K562 (cell line): ENCODE data around the gene SIRT2. TPM values are rescaled to one million over a fixed set of nuclear protein-coding genes. Genes with fewer than 3 reads are reported as not detected.

ENCODE experiments used
- ATF6 ChIP-seq: sonication (generic); formaldehyde crosslinking; IDR thresholded peaks from 2 replicates; pipeline ENCODE4 v1.4.0; 2020; ENCODE audit warnings: mild to moderate bottlenecking, missing genetic modification reagents
- BRF2 ChIP-seq: IDR thresholded peaks from 3 replicates; pipeline ENCODE4 v1.6.1; 2011; ENCODE audit warnings: borderline replicate concordance, mild to moderate bottlenecking; ENCODE audit not compliant: insufficient read length, insufficient read depth
- CAMTA2 ChIP-seq: fragments of 250-450 bp; sonication (Bioruptor Pico); conservative IDR thresholded peaks from 2 replicates; pipeline ENCODE4 v1.5.1; 2022
- CTBP1 ChIP-seq: fragments of 450-650 bp; IDR thresholded peaks from 2 replicates; pipeline ENCODE4 v1.6.1; 2016; ENCODE audit warnings: borderline replicate concordance
- DIDO1 ChIP-seq: fragments of 450-650 bp; IDR thresholded peaks from 2 replicates; pipeline ENCODE4 v1.6.1; 2016; ENCODE audit warnings: low read depth, missing biosample characterization, missing genetic modification characterization
- KHSRP ChIP-seq: fragments of 450-650 bp; IDR thresholded peaks from 2 replicates; pipeline ENCODE4 v1.6.1; 2017
- KLF10 ChIP-seq: fragments of 250-450 bp; sonication (Bioruptor Pico); IDR thresholded peaks from 2 replicates; pipeline ENCODE4 v1.6.1; 2021; ENCODE audit warnings: matching md5 sums
- MAX ChIP-seq: sonication (generic); formaldehyde crosslinking; IDR thresholded peaks from 2 replicates; pipeline ENCODE4 v1.9.0; 2022; ENCODE audit warnings: mild to moderate bottlenecking, missing genetic modification reagents
- RBM39 ChIP-seq: fragments of 200-400 bp; formaldehyde crosslinking; optimal IDR thresholded peaks from 2 replicates; pipeline ENCODE3; 2018; ENCODE audit warnings: low read depth, low read length
- TRIM24 ChIP-seq, 2 experiments: fragments of 450-650 bp; IDR thresholded peaks; 2 replicates each; pipeline ENCODE4 v1.6.1; 2016
- TRIM25 ChIP-seq: fragments of 450-650 bp; IDR thresholded peaks from 2 replicates; pipeline ENCODE4 v1.7.0; 2016; ENCODE audit warnings: borderline replicate concordance
- ZBTB40 ChIP-seq, 2 experiments: fragments of 450-650 bp in 1 of 2; sonication (generic) in 1 of 2; formaldehyde crosslinking in 1 of 2; IDR thresholded peaks; 2 replicates each; pipeline versions ENCODE4 v1.7.1 to v1.9.0; 2016 to 2022; ENCODE audit warnings: inconsistent platforms in 1 of 2, mild to moderate bottlenecking in 1 of 2, missing genetic modification reagents in 1 of 2
- ZNF3 ChIP-seq: fragments of 250-450 bp; sonication (Bioruptor Pico); IDR thresholded peaks from 2 replicates; pipeline ENCODE4 v1.5.0; 2021; ENCODE audit warnings: mild to moderate bottlenecking, moderate library complexity
- ZSCAN29 ChIP-seq: fragments of 450-650 bp; IDR thresholded peaks from 2 replicates; pipeline ENCODE4 v1.6.1; 2017
- polyA plus RNA-seq, 8 experiments: library from polyadenylated mRNA; depleted of rRNA in 4 of 8; stranded (reverse) in 5 of 8; unstranded in 3 of 8; fragments of >200 nt; fragmentation: Nextera tagmentation in 2 of 8; fragmentation: Illumina TruSeq in 1 of 8; extraction: Ambion mirVana in 2 of 8; extraction: Trizol in 1 of 8; gene quantifications; 2 replicates each; pipeline versions ENCODE4 v1.2.1 to v1.2.3, GENCODE V29; 2011 to 2014; ENCODE audit warnings: inconsistent platforms in 1 of 8, missing spikeins in 1 of 8
- total RNA-seq, 7 experiments: library from RNA; depleted of rRNA in 6 of 7; stranded (reverse); fragments of >200 nt in 6 of 7; fragmentation: Illumina TruSeq in 2 of 7; extraction: Trizol in 2 of 7; gene quantifications; 2 replicates each; pipeline versions ENCODE4 v1.2.1 to v1.2.3, GENCODE V29; 2011 to 2021; ENCODE audit warnings: low replicate concordance in 1 of 7

The SIRT2 gene
- total and polyA plus RNA-seq, 9 of the 15 experiments (the other 6 are each of a cell fraction or from before 2014, with no cell fraction given) = 2.3 to 35.2 (median 22.9) TPM

- TF ChIP-seq ZBTB40 (IDR thresholded peaks at IDR 0.05) (peak; percentile 61), ZBTB40 (CRISPR knock-in tag; IDR thresholded peaks at IDR 0.05) (no peak), KLF10 (CRISPR knock-in tag) (no peak), DIDO1 (tag) (0 out of 2 replicates have a peak, but pooled peaks have one; percentile 46), TRIM25 (no peak), RBM39 (no peak), TRIM24 (IDR thresholded peaks at IDR 0.05) (no peak), ZNF3 (CRISPR knock-in tag) (no peak), MAX (CRISPR knock-in tag) (no peak; the same call in 1 of the 2 replicates), BRF2 (no peak), ATF6 (no peak), KHSRP (peak; percentile 91), CAMTA2 (CRISPR knock-in tag) (no peak), ZSCAN29 (no peak), CTBP1 (peak; percentile 66; the same call in 1 of the 2 replicates)
These were observed 49.5 kb downstream of the SIRT2 start, which contains the start of gene HNRNPL (continued) for GRCh38 chr19:38849860-38850435.
